Neural crest cell (in vitro differentiated cells): ENCODE results near the gene COL5A1. TPM values are rescaled to one million over a fixed set of nuclear protein-coding genes. Genes with fewer than 3 reads are reported as not detected.
A peak's percentile ranks its signal among the peaks of the same experiment; 100 is the strongest.
"Not testable (repeated sequence)": the region's sequence is repeated elsewhere in the genome, so short reads cannot be mapped to it uniquely, and the experiment has no call there.

ENCODE experiments used
- DNase-seq: peaks from one replicate; pipeline ENCODE4 v3.0.0; 2021; ENCODE audit warnings: low read depth, mixed read lengths, low spot score
- H3K27ac Mint-ChIP-seq: one replicate; pipeline ENCODE4 v1.8.0; 2021; ENCODE audit warnings: mild to moderate bottlenecking, mixed read lengths; ENCODE audit not compliant: unreplicated experiment
- H3K27me3 Mint-ChIP-seq: 2 replicates; pipeline ENCODE4 v1.8.0; 2021; ENCODE audit warnings: low read depth, mild to moderate bottlenecking, mixed read lengths
- H3K36me3 Mint-ChIP-seq: 2 replicates; pipeline ENCODE4 v1.8.0; 2021; ENCODE audit warnings: low read depth, mild to moderate bottlenecking, mixed read lengths
- H3K4me1 Mint-ChIP-seq: 2 replicates; pipeline ENCODE4 v1.8.0; 2021; ENCODE audit warnings: mixed read lengths
- H3K4me3 Mint-ChIP-seq: one replicate; pipeline ENCODE4 v1.8.0; 2021; ENCODE audit warnings: mild to moderate bottlenecking, mixed read lengths
- H3K9me3 Mint-ChIP-seq: 2 replicates; pipeline ENCODE4 v1.8.0; 2021; ENCODE audit warnings: mixed read lengths
- CTCF ChIP-seq: fragments of 200-600 bp; sonication (generic); conservative IDR thresholded peaks from 2 replicates; pipeline ENCODE4 v1.5.0; 2021; ENCODE audit warnings: antibody characterized with exemption, mild to moderate bottlenecking
- total RNA-seq: library from RNA; stranded (reverse); gene quantifications from 2 replicates; pipeline ENCODE4 v1.2.1, GENCODE V29; 2021

COL5A1 gene
- total RNA-seq, 1 donor from 2014 or later, result 19.4 TPM

GRCh38 chr9:134681061-134681661 is 39.6 kb downstream of the COL5A1 start:
- no peak overlapping the region for H3K27ac Mint-ChIP-seq
- no peaks in the 10 kb centered on the region for H3K36me3 Mint-ChIP-seq
- no peak for TF ChIP-seq CTCF
- H3K4me3 Mint-ChIP-seq, result no peak overlapping the region
- H3K9me3 Mint-ChIP-seq, result no peaks in the 10 kb centered on the region
- H3K4me1 Mint-ChIP-seq, result peaks cover 27% of the 10 kb centered on the region
- peaks cover 20% of the 10 kb centered on the region for H3K27me3 Mint-ChIP-seq
- DNase-seq, result no peak

- TF ChIP-seq CTCF, result no peak
- no peak overlapping the region for H3K4me3 Mint-ChIP-seq
Measured at GRCh38 chr9:134682026-134682425, 40.4 kb downstream of the COL5A1 start.

GRCh38 chr9:134682651-134683364 is 41.2 kb downstream of the COL5A1 start:
- peaks cover 12% of the 10 kb centered on the region for H3K27me3 Mint-ChIP-seq
- H3K27ac Mint-ChIP-seq, result peak overlapping the region; percentile 62

More at GRCh38 chr9:134682026-134682425, 40.4 kb downstream of the COL5A1 start:
- peaks cover 19% of the 10 kb centered on the region for H3K4me1 Mint-ChIP-seq
- peaks cover 3% of the 10 kb centered on the region for H3K36me3 Mint-ChIP-seq
- H3K27me3 Mint-ChIP-seq, result peaks cover 15% of the 10 kb centered on the region
- DNase-seq, result no peak
- no peak overlapping the region for H3K27ac Mint-ChIP-seq
- H3K9me3 Mint-ChIP-seq, result no peaks in the 10 kb centered on the region

GRCh38 chr9:134683714-134684374 is 42.2 kb downstream of the COL5A1 start:
- no peak overlapping the region for H3K4me3 Mint-ChIP-seq
- H3K27ac Mint-ChIP-seq, result no peak overlapping the region
- peaks cover 5% of the 10 kb centered on the region for H3K27me3 Mint-ChIP-seq
- peaks cover 3% of the 10 kb centered on the region for H3K36me3 Mint-ChIP-seq
- no peaks in the 10 kb centered on the region for H3K9me3 Mint-ChIP-seq
- DNase-seq, result no peak
- TF ChIP-seq CTCF, result no peak
- H3K4me1 Mint-ChIP-seq, result peaks cover 15% of the 10 kb centered on the region

More at GRCh38 chr9:134682651-134683364, 41.2 kb downstream of the COL5A1 start:
- Mint-ChIP-seq H3K4me3 (no peak overlapping the region), H3K36me3 (peaks cover 3% of the 10 kb centered on the region), H3K4me1 (peaks cover 19% of the 10 kb centered on the region), H3K9me3 (no peaks in the 10 kb centered on the region)
- DNase-seq, result no peak
- TF ChIP-seq CTCF, result no peak

- H3K36me3 Mint-ChIP-seq, result peaks cover 3% of the 10 kb centered on the region
- H3K27me3 Mint-ChIP-seq, result peaks cover 4% of the 10 kb centered on the region
- TF ChIP-seq CTCF, result no peak
- H3K4me1 Mint-ChIP-seq, result peaks cover 12% of the 10 kb centered on the region
- H3K27ac Mint-ChIP-seq, result no peak overlapping the region
- H3K4me3 Mint-ChIP-seq, result no peak overlapping the region
- no peak for DNase-seq
- H3K9me3 Mint-ChIP-seq, result no peaks in the 10 kb centered on the region
Measured at GRCh38 chr9:134684375-134684723, 42.7 kb downstream of the COL5A1 start.

GRCh38 chr9:134684941-134685340 is 43.3 kb downstream of the COL5A1 start:
- H3K4me1 Mint-ChIP-seq, result peaks cover 12% of the 10 kb centered on the region
- H3K9me3 Mint-ChIP-seq, H3K27ac Mint-ChIP-seq, H3K36me3 Mint-ChIP-seq, H3K27me3 Mint-ChIP-seq, DNase-seq, H3K4me3 Mint-ChIP-seq: not testable (repeated sequence)
